Loucy (cell line): ENCODE data around the gene SLC10A3.

ENCODE experiments used
- CTCF ChIP-seq: fragments of 200-600 bp; sonication (generic); conservative IDR thresholded peaks from 2 replicates; pipeline ENCODE4 v1.5.1; 2014; ENCODE audit warnings: mild to moderate bottlenecking, antibody characterized with exemption, low read length
- EZH2phosphoT487 ChIP-seq: fragments of 200-600 bp; IDR thresholded peaks from 2 replicates; pipeline ENCODE4 v1.6.1; 2018; ENCODE audit warnings: antibody characterized with exemption, mild to moderate bottlenecking, moderate library complexity, borderline replicate concordance

- TF ChIP-seq CTCF = no peak
- no peak for TF ChIP-seq EZH2phosphoT487
Measured at GRCh38 chrX:154464806-154465365, 25.5 kb downstream of the SLC10A3 start.
